Osteoblast (primary cell): Measurements from ENCODE around the gene TMEM128. TPM values are rescaled to one million over a fixed set of nuclear protein-coding genes. Genes with fewer than 3 reads are reported as not detected.

Experiments used
- DNase-seq: peaks from one replicate; pipeline ENCODE4 v3.0.0; 2011; ENCODE audit warnings: low spot score, mixed read lengths; ENCODE audit not compliant: insufficient read length; ENCODE audit errors: missing footprints
- H2AFZ ChIP-seq: 2 replicates; pipeline ENCODE4 v1.6.0; 2011; ENCODE audit warnings: mild to moderate bottlenecking, low read length
- H3K27ac ChIP-seq: 2 replicates; pipeline ENCODE4 v1.5.1; 2011; ENCODE audit warnings: mild to moderate bottlenecking, low read depth, low read length, moderate library complexity
- H3K27me3 ChIP-seq: 2 replicates; pipeline ENCODE4 v1.6.0; 2012; ENCODE audit warnings: mild to moderate bottlenecking, control low read depth, inconsistent platforms, low read length, moderate library complexity; ENCODE audit not compliant: insufficient read depth
- H3K36me3 ChIP-seq: 2 replicates; pipeline ENCODE4 v1.5.1; 2011; ENCODE audit warnings: mild to moderate bottlenecking, low read length, control low read depth, moderate library complexity; ENCODE audit not compliant: insufficient read depth
- H3K4me1 ChIP-seq: 2 replicates; pipeline ENCODE4 v1.5.1; 2011; ENCODE audit warnings: mild to moderate bottlenecking, low read length, control low read depth, moderate library complexity; ENCODE audit not compliant: insufficient read depth
- H3K4me2 ChIP-seq: 2 replicates; pipeline ENCODE4 v1.6.0; 2011; ENCODE audit warnings: mild to moderate bottlenecking, low read length; ENCODE audit not compliant: insufficient read depth
- H3K4me3 ChIP-seq: fragments of 200-600 bp; sonication (generic); 3 replicates; pipeline ENCODE4 v1.5.1; 2012; ENCODE audit warnings: mild to moderate bottlenecking, low read length, inconsistent platforms; ENCODE audit not compliant: insufficient read depth
- H3K79me2 ChIP-seq: 2 replicates; pipeline ENCODE4 v1.6.0; 2012; ENCODE audit warnings: mild to moderate bottlenecking, low read length, control low read depth, inconsistent platforms; ENCODE audit not compliant: insufficient read depth
- H3K9me3 ChIP-seq: 2 replicates; pipeline ENCODE4 v1.5.1; 2011; ENCODE audit warnings: low read depth, low read length, control low read depth
- H4K20me1 ChIP-seq: 2 replicates; pipeline ENCODE4 v1.6.0; 2012; ENCODE audit warnings: mild to moderate bottlenecking, low read length, control low read depth; ENCODE audit not compliant: insufficient read depth
- CTCF ChIP-seq: IDR thresholded peaks from 2 replicates; pipeline ENCODE4 v1.5.1; 2011; ENCODE audit warnings: mild to moderate bottlenecking, low read depth, low read length, moderate library complexity; ENCODE audit errors: extremely low read depth
- total RNA-seq: library from RNA; depleted of rRNA; stranded (reverse); fragments of >200 nt; gene quantifications from 2 replicates; pipeline ENCODE4 v1.2.3, GENCODE V29; 2012

Gene TMEM128, protein sequence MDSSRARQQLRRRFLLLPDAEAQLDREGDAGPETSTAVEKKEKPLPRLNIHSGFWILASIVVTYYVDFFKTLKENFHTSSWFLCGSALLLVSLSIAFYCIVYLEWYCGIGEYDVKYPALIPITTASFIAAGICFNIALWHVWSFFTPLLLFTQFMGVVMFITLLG
- 21.7 and 28.3 TPM in 2 replicates for total RNA-seq

DNA sequence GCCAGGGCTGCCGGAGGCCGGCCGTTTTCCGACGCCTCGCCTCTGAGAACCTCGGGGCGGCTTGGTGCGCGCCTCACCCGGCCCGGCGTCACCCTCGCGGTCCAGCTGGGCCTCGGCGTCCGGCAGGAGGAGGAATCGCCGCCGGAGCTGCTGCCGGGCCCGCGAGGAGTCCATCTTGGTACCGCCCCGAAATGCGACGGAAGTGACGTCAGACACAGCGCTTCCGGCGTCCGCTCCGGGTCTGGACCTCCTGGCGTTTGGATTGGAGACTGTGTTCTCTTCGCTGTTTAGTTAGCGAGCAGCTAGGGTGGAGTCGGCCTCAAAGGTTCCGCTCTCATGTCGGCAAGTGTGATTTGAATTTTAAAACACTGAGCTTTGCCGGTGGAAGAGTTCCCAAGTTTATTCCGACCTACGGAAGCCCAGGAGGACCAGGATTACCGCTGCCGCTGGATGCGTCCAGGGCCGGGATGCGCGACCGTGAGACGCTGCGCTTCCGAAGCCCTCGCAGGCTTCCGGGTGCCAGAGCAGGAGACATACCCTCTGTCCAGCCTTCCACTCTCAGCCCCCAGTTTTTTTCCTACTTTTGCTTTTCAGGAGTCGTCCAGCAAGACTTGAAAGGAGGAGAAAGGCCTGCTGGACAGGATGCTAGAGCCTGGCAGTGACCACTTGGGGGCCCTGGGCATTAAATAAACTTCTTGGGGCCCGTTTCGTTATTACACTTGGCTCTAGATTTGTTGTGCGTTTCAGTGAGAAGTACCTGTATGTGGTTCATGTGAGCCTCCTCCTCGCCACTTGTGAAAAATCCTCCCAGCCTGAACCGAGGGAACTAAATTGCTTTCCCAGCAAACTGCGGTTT, at the start of gene TMEM128:
TSS of gene TMEM128 (minus strand) at position 195 of the 856 bp plus-strand sequence. CDS start at position 174, 21 bp downstream.
- Histone ChIP-seq H3K27me3 (peaks cover 4% of the 10 kb centered on the region), H3K36me3 (peaks cover 20% of the 10 kb centered on the region), H3K4me2 (peak within 1 kb of the TSS; percentile 90), H3K4me1 (peaks cover 15% of the 10 kb centered on the region), H3K9me3 (no peaks in the 10 kb centered on the region), H2AFZ (peak within 1 kb of the TSS; percentile 98), H3K4me3 (peak within 1 kb of the TSS; percentile 99), H3K27ac (peak within 1 kb of the TSS; percentile 96), H4K20me1 (peaks cover 3% of the 10 kb centered on the region), H3K79me2 (peaks cover 17% of the 10 kb centered on the region)
- DNase-seq, result peak; percentile 98
- peak; percentile 34 for TF ChIP-seq CTCF

DNA sequence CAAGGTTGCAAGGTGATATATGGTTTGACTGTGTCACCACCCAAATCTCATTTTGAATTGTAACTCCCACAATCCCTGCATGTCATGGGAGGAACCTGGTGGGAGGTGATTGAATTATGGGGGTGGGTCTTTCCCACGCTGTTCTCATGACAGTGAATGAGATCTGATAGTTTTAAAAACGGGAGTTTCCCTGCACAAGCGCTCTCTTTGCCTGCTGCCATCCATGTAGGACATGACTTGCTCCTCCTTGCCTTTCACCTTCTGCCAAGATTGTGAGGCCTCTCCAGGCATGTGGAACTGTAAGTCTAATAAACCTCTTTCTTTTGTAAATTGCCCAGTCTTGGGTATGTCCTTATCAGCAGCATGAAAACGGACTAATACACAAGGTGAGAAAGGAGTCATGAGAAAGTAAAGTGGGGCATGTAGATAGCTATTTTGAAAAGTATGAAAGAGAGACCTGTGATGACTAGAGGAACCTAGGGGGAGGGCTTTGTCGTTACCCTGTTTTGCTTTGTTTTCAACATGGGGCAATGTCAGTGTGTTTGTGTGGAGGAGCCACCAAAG, 48.3 kb upstream of the TMEM128 start:
- Histone ChIP-seq H4K20me1 (peaks cover 44% of the 10 kb centered on the region), H3K79me2 (peaks cover 82% of the 10 kb centered on the region), H3K4me3 (no peak overlapping the region)

DNA sequence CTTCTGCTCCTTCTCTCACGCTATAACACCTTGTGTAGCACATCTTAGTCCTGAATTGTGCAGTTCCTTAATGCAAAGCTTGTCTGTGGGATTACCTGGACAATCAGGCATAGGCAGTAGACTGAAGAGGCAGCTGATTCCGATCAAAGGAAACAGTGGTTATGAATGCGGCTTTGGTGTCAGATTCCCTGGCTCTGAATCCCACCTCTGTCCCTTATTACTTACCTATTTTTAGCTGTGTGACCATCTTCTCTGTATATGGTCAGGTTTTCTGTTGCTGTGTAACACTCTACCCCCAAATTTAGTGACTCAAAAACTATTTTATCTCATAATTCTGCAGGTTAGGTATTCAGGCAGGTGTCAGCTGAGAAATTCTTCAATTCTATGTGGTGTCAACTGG, 45.3 kb upstream of the TMEM128 start:
- Histone ChIP-seq H3K79me2 (peaks cover 91% of the 10 kb centered on the region), H3K9me3 (no peaks in the 10 kb centered on the region), H3K27ac (no peak overlapping the region), H3K27me3 (no peaks in the 10 kb centered on the region), H2AFZ (no peak overlapping the region), H3K4me3 (no peak overlapping the region), H3K4me1 (peaks cover 18% of the 10 kb centered on the region), H3K36me3 (no peaks in the 10 kb centered on the region), H3K4me2 (no peak overlapping the region), H4K20me1 (peaks cover 47% of the 10 kb centered on the region)
- TF ChIP-seq CTCF, result no peak
- no peak for DNase-seq

More for the DNA sequence above, 48.3 kb upstream of the TMEM128 start:
- Histone ChIP-seq H2AFZ (no peak overlapping the region), H3K36me3 (no peaks in the 10 kb centered on the region), H3K9me3 (no peaks in the 10 kb centered on the region), H3K4me1 (peaks cover 2% of the 10 kb centered on the region), H3K27ac (no peak overlapping the region), H3K4me2 (no peak overlapping the region), H3K27me3 (no peaks in the 10 kb centered on the region)
- no peak for TF ChIP-seq CTCF
- no peak for DNase-seq
